Left lung (tissue), 10 donors: ENCODE data around the gene VPS41. TPM values are rescaled to one million over a fixed set of nuclear protein-coding genes. Genes with fewer than 3 reads are reported as not detected.

ENCODE experiments used
- ATAC-seq: fragments of 200-7000 bp; cut with Tn5 transposase; one replicate; pipeline ENCODE4 v1.9.1; 2020; ENCODE audit warnings: moderate library complexity
- DNase-seq, 4 donors: peaks; one replicate each; pipeline ENCODE4 v3.0.0-alpha.2; 2013 to 2020
- H3K27ac ChIP-seq, 2 donors: fragments of 200-600 bp; sonication (generic) in 1 of 2; one replicate each; pipeline versions ENCODE4 v1.5.0 to v1.8.0; 2020 to 2021
- H3K27me3 ChIP-seq, 2 donors: fragments of 200-600 bp; sonication (generic) in 1 of 2; one replicate each; pipeline versions ENCODE4 v1.5.0 to v1.8.0; 2020 to 2021
- H3K36me3 ChIP-seq, 2 donors: fragments of 200-600 bp; sonication (generic) in 1 of 2; one replicate each; pipeline versions ENCODE4 v1.5.0 to v1.8.0; 2020 to 2021
- H3K4me1 ChIP-seq, 2 donors: fragments of 200-600 bp; one replicate each; pipeline ENCODE4 v1.8.0; 2021
- H3K4me3 ChIP-seq, 2 donors: fragments of 200-600 bp; sonication (generic) in 1 of 2; one replicate each; pipeline versions ENCODE4 v1.5.0 to v1.8.0; 2020 to 2021; ENCODE audit warnings: mild to moderate bottlenecking in 1 of 2
- H3K9me3 ChIP-seq, 2 donors: fragments of 200-600 bp; sonication (generic) in 1 of 2; one replicate each; pipeline versions ENCODE4 v1.5.0 to v1.8.0; 2020 to 2021
- intact Hi-C, 2 donors: fragments of 100-400 bp; cut with DNase I; formaldehyde crosslinking; loops; one replicate each; pipeline versions ENCODE4 v1.11.2 to v1.14.2; 2022
- polyA plus RNA-seq, 6 donors: library from polyadenylated mRNA; unstranded; fragments of 120-200 nt; gene quantifications; one replicate each; pipeline ENCODE4 v1.2.1, GENCODE V29; 2013; ENCODE audit not compliant: insufficient read length in 6 of 6
- total RNA-seq, 2 donors: library from RNA; stranded (reverse); fragmentation: NEBNext Ultra II Directional; extraction: Animal tissue kit (Norgen Biotek cat#: 25700); gene quantifications; one replicate each; pipeline ENCODE4 v1.2.1, GENCODE V29; 2021
- TF ChIP-seq, protein P1 (sequence below), 2 donors: fragments of 200-600 bp; sonication (generic) in 1 of 2; IDR thresholded peaks; one replicate each; pipeline versions ENCODE4 v1.5.0 to v1.8.0; 2021; ENCODE audit warnings: antibody characterized with exemption in 2 of 2
- donor health status: DM: no; HTN: yes; CAD: no.
- donor health status: DM: no; HTN: no; CAD: no.

VPS41 gene
- total and polyA plus RNA-seq, 8 donors, result 63.0 to 99.9 (median 82.3) TPM

- ATAC-seq, result no peak
- Histone ChIP-seq H3K36me3 (no peaks in the 10 kb centered on the region), H3K9me3 (no peaks in the 10 kb centered on the region), H3K27me3 (no peaks in the 10 kb centered on the region), H3K4me1 (peaks cover 0 to 4% of the 10 kb centered on the region in 2 donors), H3K27ac (no peak overlapping the region), H3K4me3 (no peak overlapping the region)
- no peak for DNase-seq
- intact Hi-C loops, result no loop called here
- TF ChIP-seq, protein P1, sequence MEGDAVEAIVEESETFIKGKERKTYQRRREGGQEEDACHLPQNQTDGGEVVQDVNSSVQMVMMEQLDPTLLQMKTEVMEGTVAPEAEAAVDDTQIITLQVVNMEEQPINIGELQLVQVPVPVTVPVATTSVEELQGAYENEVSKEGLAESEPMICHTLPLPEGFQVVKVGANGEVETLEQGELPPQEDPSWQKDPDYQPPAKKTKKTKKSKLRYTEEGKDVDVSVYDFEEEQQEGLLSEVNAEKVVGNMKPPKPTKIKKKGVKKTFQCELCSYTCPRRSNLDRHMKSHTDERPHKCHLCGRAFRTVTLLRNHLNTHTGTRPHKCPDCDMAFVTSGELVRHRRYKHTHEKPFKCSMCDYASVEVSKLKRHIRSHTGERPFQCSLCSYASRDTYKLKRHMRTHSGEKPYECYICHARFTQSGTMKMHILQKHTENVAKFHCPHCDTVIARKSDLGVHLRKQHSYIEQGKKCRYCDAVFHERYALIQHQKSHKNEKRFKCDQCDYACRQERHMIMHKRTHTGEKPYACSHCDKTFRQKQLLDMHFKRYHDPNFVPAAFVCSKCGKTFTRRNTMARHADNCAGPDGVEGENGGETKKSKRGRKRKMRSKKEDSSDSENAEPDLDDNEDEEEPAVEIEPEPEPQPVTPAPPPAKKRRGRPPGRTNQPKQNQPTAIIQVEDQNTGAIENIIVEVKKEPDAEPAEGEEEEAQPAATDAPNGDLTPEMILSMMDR (IDR thresholded peaks at IDR 0.05), result no peak
Observed at GRCh38 chr7:38880035-38880434, 29.0 kb downstream of the VPS41 start.

- Histone ChIP-seq H3K4me1 (peaks cover 0 to 4% of the 10 kb centered on the region in 2 donors), H3K9me3 (no peaks in the 10 kb centered on the region), H3K4me3 (no peak overlapping the region), H3K27me3 (no peaks in the 10 kb centered on the region), H3K27ac (no peak overlapping the region), H3K36me3 (no peaks in the 10 kb centered on the region)
- no peak for ATAC-seq
- intact Hi-C loops, result no loop called here
- TF ChIP-seq, protein P1 (IDR thresholded peaks at IDR 0.05), result no peak
- DNase-seq, result no peak
Observed at GRCh38 chr7:38878694-38879457, 30.1 kb downstream of the VPS41 start.

DNA sequence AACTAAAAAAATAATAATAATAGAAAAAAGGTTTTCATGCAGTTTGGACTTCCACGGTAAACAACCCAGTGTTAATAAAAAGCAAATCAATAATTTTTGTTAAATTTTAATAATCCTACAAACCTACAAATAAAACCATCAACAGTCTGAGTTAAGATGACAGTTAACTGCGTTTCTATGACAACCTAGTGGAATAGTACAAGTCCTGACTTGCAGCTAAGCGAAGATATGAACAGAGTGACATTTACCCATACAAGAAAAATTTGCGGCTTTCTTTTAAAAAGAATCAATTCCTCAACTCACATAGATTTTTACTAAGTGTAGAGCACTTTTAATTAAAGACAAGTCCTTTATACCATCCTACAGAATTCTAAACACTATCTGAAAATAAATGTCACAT is 35.6 kb downstream of the VPS41 start:
- Histone ChIP-seq H3K9me3 (no peaks in the 10 kb centered on the region), H3K36me3 (peaks cover 0 to 6% of the 10 kb centered on the region in 2 donors), H3K4me3 (no peak overlapping the region), H3K27ac (no peak overlapping the region), H3K4me1 (peaks cover 0 to 4% of the 10 kb centered on the region in 2 donors), H3K27me3 (no peaks in the 10 kb centered on the region)
- intact Hi-C loops, result no loop called here
- DNase-seq (no peak), ATAC-seq (no peak)
- TF ChIP-seq, protein P1 (IDR thresholded peaks at IDR 0.05), result no peak

GRCh38 chr7:38872202-38872601 is 36.8 kb downstream of the VPS41 start:
- intact Hi-C loops, result no loop called here

DNA sequence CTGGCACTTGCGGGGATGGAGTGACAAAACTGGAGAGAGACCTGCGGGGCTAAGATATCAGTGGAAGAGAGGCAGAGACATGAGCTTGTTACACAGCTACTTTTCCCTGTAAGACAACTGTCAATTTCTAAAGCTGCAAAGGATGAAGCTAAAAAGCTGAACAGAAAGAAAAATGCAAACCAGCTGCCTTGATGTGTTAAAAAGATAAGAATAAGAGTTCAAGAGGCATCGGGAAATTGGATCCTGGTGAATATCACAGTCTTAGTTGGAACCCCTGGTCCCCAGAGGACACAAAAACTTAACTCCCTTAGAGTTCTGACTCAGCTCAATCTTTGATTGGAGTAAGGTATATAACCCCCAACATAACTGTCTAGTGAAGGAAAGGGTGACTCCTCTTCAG is 38.8 kb downstream of the VPS41 start:
- peaks cover 0 to 33% of the 10 kb centered on the region in 2 donors for H3K36me3 ChIP-seq
- ATAC-seq (no peak), DNase-seq (no peak)
- no peaks in the 10 kb centered on the region for H3K4me1 ChIP-seq
- no peaks in the 10 kb centered on the region for H3K27me3 ChIP-seq
- no peak overlapping the region for H3K27ac ChIP-seq
- intact Hi-C loops, result no loop called here
- TF ChIP-seq, protein P1 (IDR thresholded peaks at IDR 0.05), result no peak
- no peaks in the 10 kb centered on the region for H3K9me3 ChIP-seq
- H3K4me3 ChIP-seq, result no peak overlapping the region

More at GRCh38 chr7:38872202-38872601, 36.8 kb downstream of the VPS41 start:
- H3K27ac ChIP-seq, result no peak overlapping the region
- H3K4me1 ChIP-seq, result no peaks in the 10 kb centered on the region
- no peaks in the 10 kb centered on the region for H3K27me3 ChIP-seq
- ATAC-seq (no peak), DNase-seq (no peak)
- H3K36me3 ChIP-seq, result peaks cover 0 to 18% of the 10 kb centered on the region in 2 donors
- H3K4me3 ChIP-seq, result no peak overlapping the region
- TF ChIP-seq, protein P1 (IDR thresholded peaks at IDR 0.05), result no peak
- no peaks in the 10 kb centered on the region for H3K9me3 ChIP-seq
